Activated CD8-positive, alpha-beta T cell treated with anti-CD3 and anti-CD28 coated beads for 36 hours (primary cell): ENCODE measurements around the gene TMEM11. TPM values are rescaled to one million over a fixed set of nuclear protein-coding genes. Genes with fewer than 3 reads are reported as not detected.

Experiments
- ATAC-seq: fragments of 200-7000 bp; cut with Tn5 transposase; one replicate; pipeline ENCODE4 v1.10.0; 2021; ENCODE audit warnings: mild to moderate bottlenecking, moderate library complexity
- CTCF ChIA-PET: fragments of 350-600 bp; sonication (Branson Sonifier 250); formaldehyde crosslinking; loops from one replicate; lab custom pipeline; 2021; ENCODE audit warnings: antibody characterized with exemption; lab: Charles Lee
- POLR2A ChIA-PET: fragments of 350-600 bp; sonication (Branson Sonifier 250); formaldehyde crosslinking; loops from one replicate; lab custom pipeline; 2021; ENCODE audit warnings: antibody characterized with exemption; lab: Charles Lee
- DNase-seq: peaks from one replicate; pipeline ENCODE4 v3.0.0-alpha.2; 2020
- H3K27ac Mint-ChIP-seq: one replicate; pipeline ENCODE4 v1.8.0; 2021; ENCODE audit warnings: mild to moderate bottlenecking, mixed read lengths
- H3K27me3 Mint-ChIP-seq: one replicate; pipeline ENCODE4 v1.8.0; 2021; ENCODE audit warnings: mixed read lengths
- H3K36me3 Mint-ChIP-seq: one replicate; pipeline ENCODE4 v1.8.0; 2021; ENCODE audit warnings: low read depth, mixed read lengths
- H3K4me1 Mint-ChIP-seq: one replicate; pipeline ENCODE4 v1.8.0; 2021; ENCODE audit warnings: low read depth, mixed read lengths
- H3K4me3 Mint-ChIP-seq: one replicate; pipeline ENCODE4 v1.8.0; 2021; ENCODE audit warnings: mild to moderate bottlenecking, moderate library complexity, mixed read lengths
- H3K9me3 Mint-ChIP-seq: one replicate; pipeline ENCODE4 v1.8.0; 2021; ENCODE audit warnings: mixed read lengths
- CTCF ChIP-seq: fragments of 200-600 bp; IDR thresholded peaks from one replicate; pipeline ENCODE4 v1.8.0; 2022; ENCODE audit warnings: antibody characterized with exemption, mild to moderate bottlenecking
- intact Hi-C: fragments of 100-400 bp; cut with micrococcal nuclease; formaldehyde crosslinking; loops from one replicate; pipeline ENCODE4 v1.10.0; 2022
- total RNA-seq, 2 experiments: library from RNA; stranded (reverse); gene quantifications; one replicate each; pipeline ENCODE4 v1.2.3, GENCODE V29; 2021

Gene TMEM11
- total RNA-seq, 2 experiments from 2014 or later: 26.2 to 28.9 TPM

GRCh38 chr17:21164216-21164615, 49.7 kb downstream of the TMEM11 start:
- Mint-ChIP-seq H3K27ac (no peak overlapping the region), H3K27me3 (no peaks in the 10 kb centered on the region), H3K9me3 (no peaks in the 10 kb centered on the region), H3K4me3 (no peak overlapping the region), H3K4me1 (peaks cover 14% of the 10 kb centered on the region), H3K36me3 (no peaks in the 10 kb centered on the region)
- ChIA-PET CTCF (no interaction called here), POLR2A (no interaction called here)
- DNase-seq (no peak), ATAC-seq (no peak)
- no peak for TF ChIP-seq CTCF
- intact Hi-C loops: no loop called here

GRCh38 chr17:21163101-21163500, 50.9 kb downstream of the TMEM11 start:
- CTCF ChIA-PET: no interaction called here
- peaks cover 15% of the 10 kb centered on the region for H3K4me1 Mint-ChIP-seq
- no peak for ATAC-seq

GRCh38 chr17:21162394-21162775, 51.6 kb downstream of the TMEM11 start:
- TF ChIP-seq CTCF: no peak
- peaks cover 20% of the 10 kb centered on the region for H3K4me1 Mint-ChIP-seq
- ATAC-seq: no peak
- H3K36me3 Mint-ChIP-seq: no peaks in the 10 kb centered on the region
- H3K9me3 Mint-ChIP-seq: no peaks in the 10 kb centered on the region
- no peak for DNase-seq
- intact Hi-C loops: no loop called here
- ChIA-PET POLR2A (no interaction called here), CTCF (no interaction called here)
- no peak overlapping the region for H3K27ac Mint-ChIP-seq
- H3K27me3 Mint-ChIP-seq: no peaks in the 10 kb centered on the region
- no peak overlapping the region for H3K4me3 Mint-ChIP-seq

More at GRCh38 chr17:21163101-21163500, 50.9 kb downstream of the TMEM11 start:
- no peak overlapping the region for H3K4me3 Mint-ChIP-seq
- H3K9me3 Mint-ChIP-seq: no peaks in the 10 kb centered on the region
- intact Hi-C loops: no loop called here
- no peaks in the 10 kb centered on the region for H3K27me3 Mint-ChIP-seq
- H3K27ac Mint-ChIP-seq: no peak overlapping the region
- POLR2A ChIA-PET: no interaction called here
- no peak for TF ChIP-seq CTCF
- no peaks in the 10 kb centered on the region for H3K36me3 Mint-ChIP-seq
- DNase-seq: no peak

- DNase-seq: no peak
- Mint-ChIP-seq H3K36me3 (no peaks in the 10 kb centered on the region), H3K27ac (no peak overlapping the region), H3K4me3 (no peak overlapping the region), H3K27me3 (no peaks in the 10 kb centered on the region), H3K9me3 (no peaks in the 10 kb centered on the region), H3K4me1 (peaks cover 18% of the 10 kb centered on the region)
- TF ChIP-seq CTCF: no peak
- intact Hi-C loops: no loop called here
- ATAC-seq: no peak
- ChIA-PET CTCF (no interaction called here), POLR2A (no interaction called here)
Measured at GRCh38 chr17:21161498-21162393, 52.2 kb downstream of the TMEM11 start.

GRCh38 chr17:21160401-21160800, 53.6 kb downstream of the TMEM11 start:
- TF ChIP-seq CTCF: no peak
- H3K9me3 Mint-ChIP-seq: no peaks in the 10 kb centered on the region
- no peak for ATAC-seq
- ChIA-PET CTCF (no interaction called here), POLR2A (no interaction called here)
- no peak for DNase-seq
- H3K27ac Mint-ChIP-seq: no peak overlapping the region
- no peaks in the 10 kb centered on the region for H3K27me3 Mint-ChIP-seq
- intact Hi-C loops: no loop called here
- no peaks in the 10 kb centered on the region for H3K36me3 Mint-ChIP-seq
- no peak overlapping the region for H3K4me3 Mint-ChIP-seq
- H3K4me1 Mint-ChIP-seq: peaks cover 16% of the 10 kb centered on the region
